Epithelial cell of proximal tubule (primary cell): ENCODE results near the gene MOBP. TPM values are rescaled to one million over a fixed set of nuclear protein-coding genes. Genes with fewer than 3 reads are reported as not detected.

Experiments
- DNase-seq: peaks from one replicate; pipeline ENCODE4 v3.0.0-alpha.2; 2011; ENCODE audit warnings: low read depth
- H3K4me3 ChIP-seq: 2 replicates; pipeline ENCODE4 v1.5.1; 2011; ENCODE audit warnings: low read depth, mild to moderate bottlenecking, low read length
- CTCF ChIP-seq: conservative IDR thresholded peaks from 2 replicates; pipeline ENCODE4 v1.5.1; 2012; ENCODE audit warnings: low read depth, mild to moderate bottlenecking, low read length
- total RNA-seq: library from RNA; depleted of rRNA; stranded (reverse); fragments of >200 nt; gene quantifications from 2 replicates; pipeline ENCODE4 v1.2.3, GENCODE V29; 2015

MOBP gene
- total RNA-seq, 1 donor from 2014 or later, result 0.35 TPM

DNA sequence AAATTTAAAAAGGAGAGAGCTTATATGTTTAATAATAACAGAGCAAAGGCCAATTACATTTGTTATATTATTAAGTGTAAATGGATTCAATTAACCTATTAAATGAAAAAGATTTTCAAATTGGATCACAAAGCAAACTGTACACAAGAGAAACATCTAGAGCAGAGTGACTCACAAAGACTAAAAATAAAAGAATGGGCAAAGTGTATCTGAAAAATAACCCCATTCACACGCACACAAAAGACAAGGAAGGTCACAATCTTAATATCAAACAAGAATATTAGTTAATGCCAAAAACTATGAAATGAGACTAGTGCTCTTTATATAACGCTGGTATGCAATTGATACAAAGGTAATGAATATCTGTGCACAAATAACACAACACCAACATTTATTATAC is 65.7 kb downstream of the MOBP start:
- H3K4me3 ChIP-seq, result no peak overlapping the region
- TF ChIP-seq CTCF, result no peak
- DNase-seq, result no peak

DNA sequence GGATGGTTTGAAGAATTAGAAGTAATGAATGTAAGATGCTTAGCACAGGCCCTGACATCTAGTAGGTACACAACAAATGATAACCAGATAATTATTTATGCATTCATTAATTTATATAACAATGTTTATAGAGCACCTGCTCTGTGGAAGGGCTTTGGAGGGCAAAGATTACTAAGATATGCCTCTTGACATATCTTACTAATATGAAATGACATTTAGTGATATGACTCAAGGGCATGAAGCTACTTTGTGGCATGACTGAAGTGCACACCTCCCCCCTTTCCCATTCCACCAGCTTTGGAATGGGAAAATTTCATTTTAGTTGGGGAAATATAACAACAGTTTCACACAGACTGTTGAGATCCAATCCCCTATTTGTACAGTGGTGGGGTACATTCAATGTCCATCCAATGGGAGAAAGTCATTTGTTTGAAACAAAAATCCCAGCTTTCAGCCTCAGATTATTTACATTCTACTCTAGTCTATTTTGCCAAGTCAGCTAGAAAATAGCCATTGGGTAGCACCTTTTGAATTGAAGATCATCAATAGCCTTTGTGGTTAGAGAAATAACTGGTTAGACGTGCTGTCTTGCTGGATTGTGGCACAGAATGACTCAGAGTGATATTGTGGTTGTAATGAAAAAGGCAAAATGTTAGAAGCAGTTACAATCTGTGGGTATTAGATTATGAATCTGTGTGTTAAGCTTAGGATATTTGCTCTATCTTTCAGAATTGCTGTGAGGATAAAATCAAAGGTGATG is 72.9 kb downstream of the MOBP start:
- DNase-seq, result no peak
- no peak for TF ChIP-seq CTCF
- no peak overlapping the region for H3K4me3 ChIP-seq

- no peak overlapping the region for H3K4me3 ChIP-seq
- no peak for DNase-seq
- TF ChIP-seq CTCF, result no peak
These were observed 74.0 kb downstream of the MOBP start for GRCh38 chr3:39541442-39541841.

- peak; percentile 63 for TF ChIP-seq CTCF
- peak overlapping the region; percentile 17 for H3K4me3 ChIP-seq
- DNase-seq, result no peak
These were observed 74.4 kb downstream of the MOBP start for GRCh38 chr3:39541917-39542329.

GRCh38 chr3:39542588-39542988 is 75.1 kb downstream of the MOBP start:
- DNase-seq, result no peak
- no peak overlapping the region for H3K4me3 ChIP-seq
- TF ChIP-seq CTCF, result no peak

GRCh38 chr3:39548282-39548681 is 80.8 kb downstream of the MOBP start:
- no peak overlapping the region for H3K4me3 ChIP-seq
- no peak for DNase-seq
- no peak for TF ChIP-seq CTCF
